ENCODE results near the gene CD84. TPM values are rescaled to one million over a fixed set of nuclear protein-coding genes. Genes with fewer than 3 reads are reported as not detected.

CD84 gene
- total and polyA plus RNA-seq, 2 experiments from 2014 or later = not detected

DNA sequence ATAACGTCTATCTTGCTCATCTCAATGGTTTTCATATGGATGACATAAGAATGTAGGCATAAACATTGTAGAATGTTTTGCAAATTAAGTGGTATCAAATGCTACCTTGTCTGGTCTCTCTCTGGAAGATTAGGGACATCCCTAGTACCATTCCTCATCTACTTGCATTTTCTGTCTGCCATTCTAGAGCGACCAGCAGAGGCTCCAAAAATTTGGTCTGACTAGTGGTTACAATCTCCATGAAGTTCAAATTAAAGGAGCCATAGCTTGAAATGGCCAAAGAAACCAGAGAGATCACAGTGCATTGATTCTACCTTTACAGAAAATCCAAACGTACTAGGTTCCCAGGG, 1.1 kb downstream of the CD84 start:
- no peaks in the 10 kb centered on the region for H3K4me1 ChIP-seq (ENCODE audit: low read depth)
- H3K27ac ChIP-seq = no peak overlapping the region
- no peaks in the 10 kb centered on the region for H3K9me3 ChIP-seq (ENCODE audit: low read depth)
- no peak overlapping the region for H3K4me3 ChIP-seq
- TF ChIP-seq, protein P1, sequence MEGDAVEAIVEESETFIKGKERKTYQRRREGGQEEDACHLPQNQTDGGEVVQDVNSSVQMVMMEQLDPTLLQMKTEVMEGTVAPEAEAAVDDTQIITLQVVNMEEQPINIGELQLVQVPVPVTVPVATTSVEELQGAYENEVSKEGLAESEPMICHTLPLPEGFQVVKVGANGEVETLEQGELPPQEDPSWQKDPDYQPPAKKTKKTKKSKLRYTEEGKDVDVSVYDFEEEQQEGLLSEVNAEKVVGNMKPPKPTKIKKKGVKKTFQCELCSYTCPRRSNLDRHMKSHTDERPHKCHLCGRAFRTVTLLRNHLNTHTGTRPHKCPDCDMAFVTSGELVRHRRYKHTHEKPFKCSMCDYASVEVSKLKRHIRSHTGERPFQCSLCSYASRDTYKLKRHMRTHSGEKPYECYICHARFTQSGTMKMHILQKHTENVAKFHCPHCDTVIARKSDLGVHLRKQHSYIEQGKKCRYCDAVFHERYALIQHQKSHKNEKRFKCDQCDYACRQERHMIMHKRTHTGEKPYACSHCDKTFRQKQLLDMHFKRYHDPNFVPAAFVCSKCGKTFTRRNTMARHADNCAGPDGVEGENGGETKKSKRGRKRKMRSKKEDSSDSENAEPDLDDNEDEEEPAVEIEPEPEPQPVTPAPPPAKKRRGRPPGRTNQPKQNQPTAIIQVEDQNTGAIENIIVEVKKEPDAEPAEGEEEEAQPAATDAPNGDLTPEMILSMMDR (IDR thresholded peaks at IDR 0.05; ENCODE audit: low read depth, low read length) = no peak
- no peaks in the 10 kb centered on the region for H3K27me3 ChIP-seq
- H3K36me3 ChIP-seq = no peaks in the 10 kb centered on the region
- no peak for DNase-seq (ENCODE audit: low read depth in 1 of 2, low spot score in 1 of 2)

DNA sequence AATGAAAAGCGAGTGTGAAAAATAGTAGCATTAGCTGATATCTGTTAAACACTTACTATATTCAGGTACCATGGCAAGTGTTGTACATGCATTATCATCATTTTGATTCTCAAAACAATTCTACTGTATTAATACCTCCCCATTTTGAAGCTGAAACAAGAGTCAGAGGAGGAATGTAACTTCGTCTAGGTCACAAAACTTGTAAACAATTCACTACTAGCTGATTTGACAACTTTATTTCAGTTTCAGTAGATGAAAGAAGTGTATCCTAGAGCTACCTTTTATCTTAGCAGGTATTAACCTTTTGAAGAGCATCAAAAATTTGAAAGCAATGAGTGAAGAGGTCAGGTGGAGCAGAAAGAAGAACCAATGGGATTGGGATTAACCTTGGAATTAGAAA, 1.6 kb downstream of the CD84 start:
- Histone ChIP-seq H3K36me3 (no peaks in the 10 kb centered on the region), H3K9me3 (ENCODE audit: low read depth) (no peaks in the 10 kb centered on the region), H3K4me3 (no peak overlapping the region), H3K27me3 (no peaks in the 10 kb centered on the region), H3K27ac (no peak overlapping the region), H3K4me1 (ENCODE audit: low read depth) (no peaks in the 10 kb centered on the region)
- TF ChIP-seq, protein P1 (IDR thresholded peaks at IDR 0.05; ENCODE audit: low read depth, low read length) = no peak
- no peak for DNase-seq (ENCODE audit: low read depth in 1 of 2, low spot score in 1 of 2)

DNA sequence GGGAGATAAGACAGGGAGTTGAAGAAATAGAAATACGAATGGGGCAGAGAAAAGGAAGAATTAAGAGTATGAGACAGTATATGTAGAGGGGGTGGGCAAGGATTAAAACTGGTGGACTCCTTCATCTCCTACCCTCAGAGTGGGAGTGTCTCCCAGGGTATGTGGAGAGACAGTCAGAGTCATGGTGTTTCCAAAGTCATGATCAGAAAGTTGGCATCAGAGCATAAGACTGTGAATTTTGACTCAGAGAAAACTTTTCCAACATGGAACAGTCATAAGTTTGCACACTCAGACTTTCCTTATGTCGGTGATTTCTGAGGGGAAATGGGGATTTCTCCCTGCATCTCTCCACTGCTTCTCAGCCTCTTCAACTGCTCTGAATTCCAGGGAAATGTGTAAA, 2.4 kb downstream of the CD84 start:
- TF ChIP-seq, protein P1 (IDR thresholded peaks at IDR 0.05; ENCODE audit: low read depth, low read length) = no peak
- H3K4me3 ChIP-seq = no peak overlapping the region
- no peaks in the 10 kb centered on the region for H3K27me3 ChIP-seq
- no peak for DNase-seq (ENCODE audit: low read depth in 1 of 2, low spot score in 1 of 2)
- H3K9me3 ChIP-seq (ENCODE audit: low read depth) = no peaks in the 10 kb centered on the region
- H3K4me1 ChIP-seq (ENCODE audit: low read depth) = no peaks in the 10 kb centered on the region
- H3K27ac ChIP-seq = no peak overlapping the region
- H3K36me3 ChIP-seq = no peaks in the 10 kb centered on the region

DNA sequence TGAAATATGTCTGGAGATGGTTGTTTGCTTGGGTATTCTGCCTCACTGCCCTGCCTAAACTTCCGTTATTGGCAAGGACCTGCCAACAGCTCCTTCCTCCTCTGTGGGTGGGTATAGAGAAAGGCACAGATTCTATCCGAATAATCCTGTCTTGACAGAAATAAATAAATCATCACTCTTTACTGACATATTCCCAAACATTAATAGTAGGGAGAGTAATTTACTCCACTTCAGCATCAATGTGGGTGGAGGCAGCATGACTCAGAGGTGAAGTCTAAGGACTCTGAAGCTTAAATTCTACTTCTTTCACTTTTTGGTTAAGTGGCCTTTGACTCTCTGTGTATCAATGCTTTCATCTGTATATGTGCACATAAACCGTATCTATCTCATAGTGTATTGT, 2.9 kb downstream of the CD84 start:
- Histone ChIP-seq H3K9me3 (ENCODE audit: low read depth) (no peaks in the 10 kb centered on the region), H3K36me3 (no peaks in the 10 kb centered on the region), H3K4me3 (no peak overlapping the region), H3K27me3 (no peaks in the 10 kb centered on the region), H3K27ac (no peak overlapping the region), H3K4me1 (ENCODE audit: low read depth) (no peaks in the 10 kb centered on the region)
- no peak for DNase-seq (ENCODE audit: low read depth in 1 of 2, low spot score in 1 of 2)
- TF ChIP-seq, protein P1 (IDR thresholded peaks at IDR 0.05; ENCODE audit: low read depth, low read length) = no peak

DNA sequence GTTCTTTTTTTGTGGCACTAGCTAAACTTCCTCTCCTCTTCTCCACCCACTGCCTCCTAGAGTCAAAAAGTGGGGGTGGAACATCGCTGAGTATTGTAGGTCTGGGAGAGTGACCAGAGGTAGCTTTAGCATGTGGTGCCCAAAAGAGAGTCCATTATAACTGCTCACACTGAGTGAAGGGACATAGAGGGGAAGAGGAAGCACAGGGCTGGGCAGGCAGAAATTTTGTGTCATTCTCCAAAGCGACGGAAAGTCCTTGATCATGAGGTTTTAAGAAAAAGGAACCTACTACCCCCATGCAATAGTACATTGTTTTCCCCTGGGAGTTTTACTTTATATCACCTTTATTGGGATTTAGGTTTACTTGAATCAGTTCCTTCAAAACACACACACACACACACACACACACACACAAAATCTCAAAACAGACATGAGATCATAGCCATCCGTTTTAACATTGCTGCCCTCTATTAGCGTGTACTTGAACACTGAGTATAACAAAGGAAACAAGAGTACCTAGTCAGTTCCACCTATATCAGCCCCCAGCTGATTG, 4.1 kb downstream of the CD84 start:
- no peak overlapping the region for H3K4me3 ChIP-seq
- no peak for DNase-seq (ENCODE audit: low read depth in 1 of 2, low spot score in 1 of 2)
- H3K36me3 ChIP-seq = no peaks in the 10 kb centered on the region
- no peaks in the 10 kb centered on the region for H3K27me3 ChIP-seq
- TF ChIP-seq, protein P1 (IDR thresholded peaks at IDR 0.05; ENCODE audit: low read depth, low read length) = no peak
- H3K9me3 ChIP-seq (ENCODE audit: low read depth) = no peaks in the 10 kb centered on the region
- no peaks in the 10 kb centered on the region for H3K4me1 ChIP-seq (ENCODE audit: low read depth)
- H3K27ac ChIP-seq = no peak overlapping the region

DNA sequence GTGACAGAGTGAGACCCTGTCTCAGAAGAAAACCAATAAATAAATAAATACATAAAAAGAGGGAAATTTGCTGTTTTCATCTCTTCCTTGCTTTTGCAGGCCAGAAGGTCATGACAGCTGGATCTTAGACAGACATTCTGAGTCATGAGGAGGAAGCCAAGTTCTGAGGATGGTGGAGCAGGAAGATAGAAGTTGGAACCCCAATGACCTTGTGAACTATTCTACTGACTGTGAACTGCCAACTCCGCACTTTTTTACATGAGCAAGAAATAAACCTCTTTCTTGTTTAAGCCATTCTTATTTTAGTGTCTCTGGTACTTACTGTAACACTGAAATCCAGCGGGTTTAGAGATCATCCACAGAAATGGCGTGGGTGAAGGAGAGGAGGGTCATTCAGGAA, 8.5 kb downstream of the CD84 start:
- no peaks in the 10 kb centered on the region for H3K36me3 ChIP-seq
- no peak overlapping the region for H3K4me3 ChIP-seq
- H3K4me1 ChIP-seq (ENCODE audit: low read depth) = no peaks in the 10 kb centered on the region
- TF ChIP-seq, protein P1 (IDR thresholded peaks at IDR 0.05; ENCODE audit: low read depth, low read length) = no peak
- DNase-seq (ENCODE audit: low read depth in 1 of 2, low spot score in 1 of 2) = no peak
- no peaks in the 10 kb centered on the region for H3K27me3 ChIP-seq
- no peak overlapping the region for H3K27ac ChIP-seq
- H3K9me3 ChIP-seq (ENCODE audit: low read depth) = no peaks in the 10 kb centered on the region

Measured in cardiac muscle cell (in vitro differentiated cells and primary cell).